Esophagus squamous epithelium (tissue), 5 donors: ENCODE measurements around the gene IL34. TPM values are rescaled to one million over a fixed set of nuclear protein-coding genes. Genes with fewer than 3 reads are reported as not detected.

ENCODE experiments used
- DNase-seq: peaks from one replicate; lab custom pipeline; 2025; lab: John Stamatoyannopoulos, UW
- H3K27ac ChIP-seq, 4 donors: fragments of 200-600 bp; sonication (generic); one replicate each; pipeline ENCODE4 v1.5.1; 2016 to 2019; ENCODE audit warnings: mild to moderate bottlenecking in 1 of 4
- H3K27me3 ChIP-seq, 4 donors: fragments of 200-600 bp; sonication (generic); 1 replicate in 3 of 4; 2 replicates in 1 of 4; pipeline versions ENCODE4 v1.5.1 to v1.6.0; 2017 to 2021; ENCODE audit warnings: antibody characterized with exemption in 1 of 4
- H3K36me3 ChIP-seq, 3 donors: fragments of 200-600 bp; sonication (generic); one replicate each; pipeline ENCODE4 v1.5.1; 2016 to 2019
- H3K4me1 ChIP-seq, 3 donors: fragments of 200-600 bp; sonication (generic); one replicate each; pipeline ENCODE4 v1.5.1; 2017 to 2019
- H3K4me3 ChIP-seq, 4 donors: fragments of 200-600 bp; sonication (generic); 1 replicate in 3 of 4; 2 replicates in 1 of 4; pipeline ENCODE4 v1.5.1; 2016 to 2019; ENCODE audit warnings: mild to moderate bottlenecking in 2 of 4, moderate library complexity in 1 of 4
- H3K9me3 ChIP-seq, 3 donors: fragments of 200-600 bp; sonication (generic); one replicate each; pipeline ENCODE4 v1.5.1; 2016 to 2019
- CTCF ChIP-seq, 6 experiments: fragments of 450-650 bp in 4 of 6; fragments of 200-600 bp in 2 of 6; sonication (generic) in 2 of 6; IDR thresholded peaks; one replicate each; pipeline ENCODE4 v1.5.1; 2016 to 2019; ENCODE audit warnings: antibody characterized with exemption in 6 of 6, mild to moderate bottlenecking in 4 of 6, moderate library complexity in 4 of 6
- POLR2A ChIP-seq, 4 donors: fragments of 450-650 bp; IDR thresholded peaks; one replicate each; pipeline ENCODE4 v1.6.1; 2017; ENCODE audit warnings: antibody characterized with exemption in 4 of 4, mild to moderate bottlenecking in 4 of 4, moderate library complexity in 3 of 4
- WGBS, 2 donors: methylation state at CpG; one replicate each; pipeline ENCODE4 v1.1.5; 2018; 5-methylcytosine and 5-hydroxymethylcytosine counted together
- intact Hi-C: fragments of 100-400 bp; cut with DNase I; formaldehyde crosslinking; loops from one replicate; pipeline ENCODE4 v1.15.0; 2022
- total RNA-seq, 4 donors: library from RNA; depleted of rRNA; stranded (reverse); fragments of >200 nt; gene quantifications; one replicate each; pipeline ENCODE4 v1.1.0, GENCODE V29; 2016
- donor health status: DM: yes; HTN: yes; CAD: no.

IL34 gene
- total RNA-seq, 4 donors from 2014 or later, result 3.2 to 26.6 (median 9.1) TPM

- peak overlapping the region in 2 of 4 donors; percentile 7 to 11 for H3K27ac ChIP-seq
- no peaks in the 10 kb centered on the region for H3K27me3 ChIP-seq
- no peak overlapping the region for H3K4me3 ChIP-seq
- TF ChIP-seq POLR2A (IDR thresholded peaks at IDR 0.05) (no peak), CTCF (IDR thresholded peaks at IDR 0.05) (no peak)
- peaks cover 28 to 100% (median 41%) of the 10 kb centered on the region in 3 donors for H3K36me3 ChIP-seq
- intact Hi-C loops, result loop anchor here (5.0 kb wide), 1 partner anchor 98 kb away; no protein-coding TSS in a partner anchor
- peaks cover 0 to 10% (median 0%) of the 10 kb centered on the region in 3 donors for H3K4me1 ChIP-seq
- DNase-seq, result no peak
- WGBS, 2 donors, result 78 to 82% methylated on average over 17 to 18 of the region's 18 CpGs
- no peaks in the 10 kb centered on the region for H3K9me3 ChIP-seq
Observed at GRCh38 chr16:70674221-70675014, 28.1 kb downstream of the IL34 start.

DNA sequence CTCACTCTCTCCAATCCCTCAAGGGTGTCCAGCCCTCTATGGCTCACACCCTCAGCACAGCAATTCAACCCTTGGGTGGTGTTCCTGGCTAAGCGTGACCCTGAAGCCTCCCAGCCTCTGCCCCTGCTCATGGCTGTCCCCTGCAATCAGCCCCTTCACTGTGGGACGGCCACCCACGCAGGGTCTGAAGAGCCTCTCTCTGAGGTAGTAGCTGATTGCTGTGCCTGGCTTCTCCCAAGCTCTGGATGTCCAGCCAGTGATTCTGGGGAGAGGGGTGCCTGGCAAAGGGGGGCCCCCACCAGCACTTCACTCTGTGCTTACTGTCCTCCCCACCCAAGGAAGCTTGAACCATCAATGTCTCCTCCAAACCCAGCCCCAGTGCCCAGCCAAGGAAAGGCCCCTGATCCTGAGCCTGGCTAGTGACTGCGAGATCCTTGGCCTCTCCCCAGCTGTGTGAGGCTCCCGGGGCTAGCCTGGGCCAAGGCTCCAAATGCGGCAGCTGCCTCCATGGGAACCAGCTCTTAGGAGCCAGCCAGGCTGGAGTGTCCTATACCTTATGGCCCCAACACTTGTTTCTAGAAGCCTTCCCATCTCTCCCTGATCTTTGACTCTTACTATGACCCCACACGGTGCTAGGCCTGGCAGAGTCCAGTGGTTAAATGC, 29.6 kb downstream of the IL34 start:
- Histone ChIP-seq H3K4me3 (no peak overlapping the region), H3K27me3 (no peaks in the 10 kb centered on the region), H3K4me1 (peaks cover 0 to 24% (median 9%) of the 10 kb centered on the region in 3 donors), H3K36me3 (peaks cover 30 to 100% (median 46%) of the 10 kb centered on the region in 3 donors), H3K27ac (peak overlapping the region in 3 of 4 donors; percentile 7 to 52 (median 20)), H3K9me3 (no peaks in the 10 kb centered on the region)
- intact Hi-C loops, result loop anchor here (5.0 kb wide), 1 partner anchor 96 kb away; no protein-coding TSS in a partner anchor
- no peak for DNase-seq
- no peak for TF ChIP-seq POLR2A (IDR thresholded peaks at IDR 0.05)
- TF ChIP-seq CTCF (IDR thresholded peaks at IDR 0.05), result no peak
- 71 to 76% methylated on average over 3 to 5 of the region's 7 CpGs for WGBS, 2 donors

DNA sequence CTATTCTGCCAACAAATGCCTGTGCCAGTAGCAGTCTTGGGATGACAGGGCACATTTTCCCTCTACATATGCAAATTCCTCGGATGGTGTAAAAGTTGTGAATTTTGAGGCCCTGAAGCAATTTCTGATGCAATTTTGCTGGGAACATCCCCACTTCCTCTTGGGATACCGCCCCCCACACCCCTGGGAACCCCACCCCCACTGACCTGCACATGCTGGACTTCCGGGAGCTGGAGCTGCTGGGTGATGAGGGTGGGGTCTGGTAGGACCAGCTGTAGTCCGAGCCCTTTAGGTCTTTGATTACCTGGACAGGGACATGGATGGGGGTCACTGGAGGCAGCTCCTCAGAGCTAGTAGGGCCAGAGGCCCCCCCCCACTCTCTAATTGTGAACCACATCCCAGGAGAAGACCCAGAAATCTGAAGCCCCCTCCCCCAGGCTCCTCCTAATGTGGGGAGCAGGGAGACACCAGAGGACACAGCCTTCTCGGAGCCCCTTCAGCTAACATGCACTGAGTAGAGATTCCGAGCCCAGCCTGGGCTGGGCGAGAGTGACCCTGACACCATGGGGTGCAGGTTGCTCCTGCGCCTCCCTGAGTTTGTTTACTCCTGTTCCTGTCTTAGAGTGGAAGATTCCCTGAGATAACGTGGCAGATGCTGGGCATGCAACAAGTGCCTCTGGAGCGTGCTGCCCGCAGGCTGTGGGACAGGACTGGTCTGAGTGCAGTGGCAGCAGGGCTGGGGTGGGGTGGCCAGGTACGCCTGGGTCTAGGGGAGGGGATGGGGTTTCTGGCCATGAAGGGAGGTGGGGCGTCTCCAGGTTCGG, 30.5 kb downstream of the IL34 start:
- H3K27me3 ChIP-seq, result no peaks in the 10 kb centered on the region
- no peak for DNase-seq
- H3K4me3 ChIP-seq, result no peak overlapping the region
- H3K9me3 ChIP-seq, result no peaks in the 10 kb centered on the region
- intact Hi-C loops, result loop anchor here (5.0 kb wide), 1 partner anchor 95 kb away; no protein-coding TSS in a partner anchor
- TF ChIP-seq CTCF (IDR thresholded peaks at IDR 0.05), result no peak
- no peak for TF ChIP-seq POLR2A (IDR thresholded peaks at IDR 0.05)
- peaks cover 30 to 91% (median 46%) of the 10 kb centered on the region in 3 donors for H3K36me3 ChIP-seq
- H3K27ac ChIP-seq, result peak overlapping the region in 3 of 4 donors; percentile 7 to 52 (median 20)
- 73% methylated on average over 4 of the region's 14 CpGs for WGBS, 2 donors
- H3K4me1 ChIP-seq, result peaks cover 8 to 33% (median 18%) of the 10 kb centered on the region in 3 donors

GRCh38 chr16:70677499-70678120, 31.3 kb downstream of the IL34 start:
- intact Hi-C loops, result loop anchor here (5.0 kb wide), 1 partner anchor 95 kb away; no protein-coding TSS in a partner anchor
- no peaks in the 10 kb centered on the region for H3K27me3 ChIP-seq
- WGBS, 2 donors, result 84 to 90% methylated on average over 3 to 13 of the region's 15 CpGs
- TF ChIP-seq CTCF (IDR thresholded peaks at IDR 0.05), result no peak
- TF ChIP-seq POLR2A (IDR thresholded peaks at IDR 0.05), result no peak
- DNase-seq, result no peak
- H3K9me3 ChIP-seq, result no peaks in the 10 kb centered on the region
- peaks cover 16 to 40% (median 26%) of the 10 kb centered on the region in 3 donors for H3K4me1 ChIP-seq
- H3K27ac ChIP-seq, result peak overlapping the region in 1 of 4 donors; percentile 34
- H3K4me3 ChIP-seq, result no peak overlapping the region
- H3K36me3 ChIP-seq, result peaks cover 30 to 84% (median 46%) of the 10 kb centered on the region in 3 donors
